DND-41 (cell line): ENCODE measurements around the gene TRIM31.

ENCODE experiments used
- ATAC-seq: fragments of 200-7000 bp; cut with Tn5 transposase; 3 replicates; pipeline ENCODE4 v1.9.1; 2021; ENCODE audit warnings: low read depth; ENCODE audit not compliant: insufficient read depth
- DNase-seq: peaks from one replicate; pipeline ENCODE4 v3.0.0-alpha.2; 2020
- H2AFZ ChIP-seq: 2 replicates; pipeline ENCODE4 v1.6.0; 2012; ENCODE audit warnings: low read depth, low read length
- H3K27ac ChIP-seq: 2 replicates; pipeline ENCODE4 v1.5.1; 2012; ENCODE audit warnings: low read length, inconsistent platforms
- H3K27me3 ChIP-seq: fragments of 200-600 bp; sonication (generic); 2 replicates; pipeline ENCODE4 v1.6.0; 2012; ENCODE audit warnings: low read length, mild to moderate bottlenecking, inconsistent platforms; ENCODE audit not compliant: insufficient read depth, poor library complexity
- H3K36me3 ChIP-seq: 2 replicates; pipeline ENCODE4 v1.5.1; 2012; ENCODE audit warnings: low read length, inconsistent platforms; ENCODE audit not compliant: insufficient read depth
- H3K4me1 ChIP-seq: 2 replicates; pipeline ENCODE4 v1.5.1; 2012; ENCODE audit warnings: mild to moderate bottlenecking, low read length; ENCODE audit not compliant: insufficient read depth
- H3K4me2 ChIP-seq: 2 replicates; pipeline ENCODE4 v1.6.0; 2012; ENCODE audit warnings: mild to moderate bottlenecking, moderate library complexity, low read length, inconsistent platforms; ENCODE audit not compliant: insufficient read depth
- H3K4me3 ChIP-seq, 2 experiments: fragments of 200-600 bp in 1 of 2; shearing (Covaris generic) in 1 of 2; 2 replicates each; pipeline ENCODE4 v1.5.1; 2012 to 2016; ENCODE audit warnings: inconsistent platforms in 2 of 2, low read length in 2 of 2, mild to moderate bottlenecking in 2 of 2, low read depth in 1 of 2, moderate library complexity in 1 of 2
- H3K79me2 ChIP-seq: 2 replicates; pipeline ENCODE4 v1.6.0; 2012; ENCODE audit warnings: low read length, inconsistent platforms; ENCODE audit not compliant: insufficient read depth
- H3K9ac ChIP-seq: 2 replicates; pipeline ENCODE4 v1.6.0; 2012; ENCODE audit warnings: low read depth, mild to moderate bottlenecking, inconsistent platforms, low read length, moderate library complexity
- H3K9me3 ChIP-seq: 2 replicates; pipeline ENCODE4 v1.5.1; 2012; ENCODE audit warnings: low read length, moderate library complexity, mild to moderate bottlenecking, inconsistent platforms; ENCODE audit not compliant: insufficient read depth, severe bottlenecking
- H4K20me1 ChIP-seq: 2 replicates; pipeline ENCODE4 v1.6.0; 2012; ENCODE audit warnings: low read length; ENCODE audit not compliant: insufficient read depth
- CTCF ChIP-seq: IDR thresholded peaks from 2 replicates; pipeline ENCODE4 v1.5.1; 2012; ENCODE audit warnings: borderline replicate concordance, low read length, moderate library complexity, mild to moderate bottlenecking; ENCODE audit not compliant: poor library complexity, severe bottlenecking; ENCODE audit errors: extremely low read depth
- EZH2 ChIP-seq: IDR thresholded peaks from 3 replicates; pipeline ENCODE4 v1.6.1; 2012; ENCODE audit warnings: borderline replicate concordance, low read depth, mild to moderate bottlenecking, moderate library complexity, low read length, inconsistent platforms; ENCODE audit not compliant: severe bottlenecking

TRIM31 gene

GRCh38 chr6:30112402-30112994 is 392 bp downstream of the TRIM31 start:
- Histone ChIP-seq H3K4me1 (no peaks in the 10 kb centered on the region), H3K79me2 (no peaks in the 10 kb centered on the region), H3K27ac (no peak overlapping the region), H4K20me1 (no peaks in the 10 kb centered on the region), H3K36me3 (no peaks in the 10 kb centered on the region), H2AFZ (no peak overlapping the region), H3K4me3 (no peak overlapping the region), H3K9me3 (no peaks in the 10 kb centered on the region), H3K4me2 (no peak overlapping the region), H3K9ac (no peak overlapping the region), H3K27me3 (peaks cover 42% of the 10 kb centered on the region)
- TF ChIP-seq CTCF: no peak
- no peak for TF ChIP-seq EZH2
- no peak for ATAC-seq
- DNase-seq: no peak

DNA sequence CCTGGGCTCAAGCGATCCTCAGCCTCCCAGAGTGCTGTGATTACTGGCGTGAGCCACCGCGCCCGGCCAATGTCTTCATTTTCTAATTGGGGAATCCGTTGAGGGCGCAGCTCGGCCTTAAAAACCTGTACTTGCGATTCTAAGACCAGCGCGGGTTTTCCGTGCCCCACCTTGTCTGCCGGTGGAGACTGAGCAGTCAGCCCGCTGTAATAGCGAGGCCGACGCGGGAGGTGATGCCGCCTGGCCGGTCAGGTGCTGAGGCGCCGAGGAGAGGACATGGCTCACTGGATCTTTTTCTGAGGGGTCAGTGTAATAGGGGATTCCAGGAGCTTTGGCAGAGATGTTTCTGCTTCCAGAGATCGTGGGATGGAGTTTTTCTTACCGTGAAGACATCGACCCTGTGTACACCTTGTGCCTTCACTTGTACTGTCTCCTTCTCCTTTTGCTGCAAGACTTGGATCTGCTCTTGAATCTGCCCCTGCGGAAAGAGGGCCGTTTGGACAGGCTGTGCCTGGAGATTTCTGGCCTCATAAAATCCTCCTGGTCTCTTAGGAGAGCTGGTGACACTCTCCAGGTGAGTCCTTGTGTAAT is 1.5 kb downstream of the TRIM31 start:
- H2AFZ ChIP-seq: no peak overlapping the region
- H3K9me3 ChIP-seq: no peaks in the 10 kb centered on the region
- no peaks in the 10 kb centered on the region for H4K20me1 ChIP-seq
- H3K4me3 ChIP-seq: no peak overlapping the region
- no peak overlapping the region for H3K9ac ChIP-seq
- peaks cover 43% of the 10 kb centered on the region for H3K27me3 ChIP-seq
- no peaks in the 10 kb centered on the region for H3K4me1 ChIP-seq
- no peak overlapping the region for H3K4me2 ChIP-seq
- TF ChIP-seq CTCF (no peak), EZH2 (no peak)
- no peaks in the 10 kb centered on the region for H3K79me2 ChIP-seq
- DNase-seq (no peak), ATAC-seq (no peak)
- no peak overlapping the region for H3K27ac ChIP-seq
- H3K36me3 ChIP-seq: no peaks in the 10 kb centered on the region

- Histone ChIP-seq H3K4me2 (no peak overlapping the region), H3K79me2 (no peaks in the 10 kb centered on the region), H4K20me1 (no peaks in the 10 kb centered on the region), H3K36me3 (no peaks in the 10 kb centered on the region), H3K9ac (no peak overlapping the region), H3K4me3 (no peak overlapping the region), H3K27me3 (peaks cover 66% of the 10 kb centered on the region), H2AFZ (no peak overlapping the region), H3K27ac (no peak overlapping the region), H3K9me3 (no peaks in the 10 kb centered on the region), H3K4me1 (peaks cover 18% of the 10 kb centered on the region)
- ATAC-seq (no peak), DNase-seq (no peak)
- TF ChIP-seq CTCF (no peak), EZH2 (no peak)
These were observed 8.2 kb downstream of the TRIM31 start for GRCh38 chr6:30104661-30105060.
